ENCODE results near the gene WDFY4.
"Not testable (repeated sequence)": the region's sequence is repeated elsewhere in the genome, so short reads cannot be mapped to it uniquely, and the experiment has no call there.

WDFY4 gene, protein sequence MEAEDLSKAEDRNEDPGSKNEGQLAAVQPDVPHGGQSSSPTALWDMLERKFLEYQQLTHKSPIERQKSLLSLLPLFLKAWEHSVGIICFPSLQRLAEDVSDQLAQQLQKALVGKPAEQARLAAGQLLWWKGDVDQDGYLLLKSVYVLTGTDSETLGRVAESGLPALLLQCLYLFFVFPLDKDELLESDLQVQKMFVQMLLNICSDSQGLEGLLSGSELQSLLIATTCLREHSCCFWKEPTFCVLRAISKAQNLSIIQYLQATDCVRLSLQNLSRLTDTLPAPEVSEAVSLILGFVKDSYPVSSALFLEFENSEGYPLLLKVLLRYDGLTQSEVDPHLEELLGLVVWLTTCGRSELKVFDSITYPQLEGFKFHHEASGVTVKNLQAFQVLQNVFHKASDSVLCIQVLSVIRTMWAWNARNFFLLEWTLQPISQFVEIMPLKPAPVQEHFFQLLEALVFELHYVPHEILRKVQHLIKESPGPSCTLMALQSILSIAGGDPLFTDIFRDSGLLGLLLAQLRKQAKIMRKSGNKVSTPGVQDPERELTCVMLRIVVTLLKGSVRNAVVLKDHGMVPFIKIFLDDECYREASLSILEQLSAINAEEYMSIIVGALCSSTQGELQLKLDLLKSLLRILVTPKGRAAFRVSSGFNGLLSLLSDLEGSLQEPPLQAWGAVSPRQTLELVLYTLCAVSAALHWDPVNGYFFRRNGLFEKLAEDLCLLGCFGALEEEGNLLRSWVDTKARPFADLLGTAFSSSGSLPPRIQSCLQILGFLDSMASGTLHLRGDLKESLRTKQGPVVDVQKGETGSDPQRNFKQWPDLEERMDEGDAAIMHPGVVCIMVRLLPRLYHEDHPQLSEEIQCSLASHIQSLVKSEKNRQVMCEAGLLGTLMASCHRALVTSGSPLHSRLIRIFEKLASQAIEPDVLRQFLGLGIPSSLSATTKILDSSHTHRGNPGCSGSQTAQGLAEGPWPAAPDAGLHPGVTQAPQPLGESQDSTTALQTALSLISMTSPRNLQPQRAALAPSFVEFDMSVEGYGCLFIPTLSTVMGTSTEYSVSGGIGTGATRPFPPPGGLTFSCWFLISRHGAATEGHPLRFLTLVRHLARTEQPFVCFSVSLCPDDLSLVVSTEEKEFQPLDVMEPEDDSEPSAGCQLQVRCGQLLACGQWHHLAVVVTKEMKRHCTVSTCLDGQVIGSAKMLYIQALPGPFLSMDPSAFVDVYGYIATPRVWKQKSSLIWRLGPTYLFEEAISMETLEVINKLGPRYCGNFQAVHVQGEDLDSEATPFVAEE (N-terminal part only)

DNA sequence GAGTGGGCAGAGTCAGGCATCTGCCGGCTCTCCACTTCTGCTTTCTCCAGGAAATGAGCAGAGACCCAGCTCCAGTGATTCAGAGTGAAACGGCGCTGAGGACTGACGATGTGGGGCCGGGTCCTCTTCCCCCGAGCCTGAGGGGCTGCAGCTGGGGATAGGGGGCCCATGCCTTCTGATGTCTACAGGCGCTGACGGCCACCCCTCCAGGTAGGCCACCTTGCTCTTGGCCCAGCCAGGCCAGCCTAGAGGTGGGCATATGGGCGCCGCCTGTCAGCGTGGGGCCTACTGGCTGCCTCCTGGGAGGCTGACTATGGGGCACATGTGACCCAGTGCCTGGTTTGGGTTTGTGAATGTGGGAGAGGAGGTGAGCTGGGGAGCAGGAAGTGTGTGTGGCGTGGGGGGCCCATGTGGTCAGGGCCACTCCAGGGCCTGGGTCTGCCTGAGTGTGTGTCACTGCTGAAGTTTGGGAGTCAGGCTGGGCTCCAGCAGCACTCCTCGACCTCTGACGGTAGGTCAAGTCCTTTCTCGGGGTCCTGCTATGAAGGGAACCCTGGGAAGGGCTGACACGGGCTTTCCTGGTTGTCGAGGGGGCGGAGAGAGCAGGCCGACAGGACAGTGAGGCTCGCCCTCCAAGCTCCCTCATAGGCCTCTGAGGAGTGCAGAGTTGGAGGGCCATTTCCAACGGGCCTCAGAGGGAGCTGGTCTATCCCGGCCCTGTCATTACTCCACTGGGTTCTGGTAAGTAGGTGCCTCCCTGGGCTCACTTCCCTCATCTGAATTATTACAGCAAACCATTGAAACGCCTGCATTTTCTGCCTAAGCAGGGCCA, at the start of gene WDFY4:
TSS of gene WDFY4 (plus strand) at position 82 of the 832 bp plus-strand sequence. CDS start 24,860 bp downstream, outside the sequence.
- DNase-seq (ENCODE audit: low read depth): no peak

DNA sequence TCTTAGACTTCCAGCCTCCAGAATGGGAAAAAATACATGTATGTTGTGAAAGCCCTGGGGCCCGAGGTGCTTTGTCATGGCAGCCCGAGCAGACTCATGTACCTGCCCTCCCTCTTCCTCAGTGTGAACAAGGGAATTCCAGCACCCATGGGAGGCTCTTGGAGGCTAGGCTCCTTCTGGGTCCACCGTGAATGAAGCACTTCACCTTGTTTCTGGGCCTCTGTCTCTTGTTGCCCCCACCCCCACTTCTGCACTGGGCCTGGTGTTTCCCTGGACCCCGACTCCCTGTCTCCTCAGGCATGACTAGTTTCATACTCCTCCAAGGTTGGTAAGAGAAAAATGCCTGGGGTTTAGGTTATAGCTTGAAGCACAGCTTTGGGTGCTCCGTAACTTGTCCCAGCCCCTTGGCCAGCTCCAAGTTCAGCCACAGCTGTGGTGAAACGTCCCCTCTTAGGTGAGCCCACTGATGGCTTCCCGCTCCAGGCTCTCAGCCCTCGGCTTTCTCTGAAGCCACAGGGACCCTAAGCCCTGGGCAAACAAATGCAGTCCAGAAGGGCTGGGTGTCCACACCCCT, 49.6 kb upstream of the WDFY4 start:
- no peak for DNase-seq (ENCODE audit: low read depth)

DNA sequence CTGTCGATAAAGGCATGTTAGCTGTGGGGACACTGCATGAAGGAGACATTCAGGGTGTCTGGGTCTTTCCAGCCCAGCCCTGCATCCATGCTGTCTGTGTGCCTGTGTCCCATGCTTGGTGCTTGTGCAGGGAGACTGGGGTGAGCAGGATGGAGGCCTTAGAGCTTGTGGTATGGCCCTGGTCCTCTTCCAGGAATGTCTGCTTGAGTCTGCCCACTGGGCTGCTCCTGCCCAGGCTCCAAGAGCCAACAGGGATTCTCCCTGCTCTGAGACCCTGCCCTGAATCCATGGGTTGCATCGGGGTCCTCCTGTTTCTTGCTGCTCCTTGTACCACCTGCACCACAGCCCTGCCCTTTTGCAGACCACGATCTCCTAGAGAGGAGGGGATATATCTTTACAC, 48.4 kb upstream of the WDFY4 start:
- DNase-seq (ENCODE audit: low read depth): no peak

DNA sequence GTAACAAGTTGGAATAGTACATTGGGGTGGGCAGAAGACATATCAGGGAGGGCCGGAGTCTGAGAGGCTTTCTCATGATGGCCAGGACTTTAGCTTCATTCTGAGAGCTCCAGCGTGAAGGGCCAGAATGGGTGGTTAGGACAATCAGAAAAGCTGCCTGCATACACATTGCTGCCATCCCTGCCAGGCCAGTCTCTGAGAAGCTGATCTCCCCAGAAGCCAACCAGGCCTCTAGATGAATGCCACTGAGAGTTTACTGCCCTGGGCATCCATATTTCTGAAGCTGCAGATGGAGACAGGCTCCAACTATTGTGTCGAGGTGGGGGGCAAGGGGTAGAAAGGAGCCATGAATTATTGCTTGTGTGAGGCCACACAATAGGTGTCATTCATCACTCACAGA, 47.8 kb upstream of the WDFY4 start:
- no peak for DNase-seq (ENCODE audit: low read depth)

DNA sequence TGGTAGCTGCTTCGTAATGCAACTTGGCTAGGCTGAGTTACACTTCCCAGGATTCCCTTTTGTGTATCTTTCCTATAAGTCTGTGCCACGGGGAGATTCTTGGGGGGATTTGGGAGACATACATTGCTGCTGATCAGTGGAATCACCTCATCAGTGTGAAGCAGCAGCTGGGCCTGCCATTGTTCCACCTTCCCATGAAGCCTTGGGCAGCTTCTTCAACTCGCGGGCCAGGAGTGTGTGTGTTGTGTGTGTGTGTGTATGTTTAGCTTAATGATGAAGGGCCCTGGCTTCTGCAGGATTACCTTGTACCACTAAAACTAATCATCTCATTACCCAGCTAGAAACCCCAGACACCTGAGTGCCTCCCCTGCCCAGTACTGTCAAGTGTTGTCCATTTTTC, 46.5 kb upstream of the WDFY4 start:
- DNase-seq (ENCODE audit: low read depth): no peak

DNA sequence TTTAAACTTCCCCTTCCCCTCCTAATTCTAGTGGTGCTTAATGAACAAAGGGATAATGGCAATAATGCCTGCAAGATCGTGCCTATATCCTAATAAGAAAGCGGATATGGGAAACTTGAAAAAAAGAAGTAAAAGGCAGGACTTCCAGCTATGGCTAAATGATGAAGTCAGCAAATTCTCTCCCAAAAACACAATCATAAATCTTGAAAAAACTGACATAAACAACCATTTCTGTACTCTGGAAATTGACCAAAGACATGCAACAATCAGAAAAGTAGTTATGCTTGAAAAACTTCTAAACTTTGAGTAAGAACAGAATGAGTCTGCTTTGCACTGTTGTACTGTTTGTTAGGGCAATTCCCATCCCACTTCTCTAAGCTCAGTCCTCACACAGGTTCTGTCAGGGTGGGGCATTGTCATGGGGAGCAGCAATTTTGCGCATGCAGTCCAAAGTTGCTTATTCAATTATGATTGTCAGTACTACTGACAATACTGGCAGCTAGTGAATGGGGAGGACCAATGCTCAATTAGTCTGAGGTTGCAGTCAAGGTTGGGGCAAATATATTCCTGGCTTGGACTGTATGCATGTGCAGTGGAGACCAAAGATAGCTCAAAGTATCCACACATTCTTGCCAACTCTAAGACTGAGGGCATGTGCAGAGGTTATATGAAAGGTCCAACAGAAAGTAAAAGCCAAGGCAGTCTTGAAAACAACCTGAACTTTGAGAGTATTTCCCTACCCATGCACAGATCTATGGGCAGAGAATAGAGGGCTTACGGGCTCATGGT, 45.7 kb upstream of the WDFY4 start:
- no peak for DNase-seq (ENCODE audit: low read depth)

DNA sequence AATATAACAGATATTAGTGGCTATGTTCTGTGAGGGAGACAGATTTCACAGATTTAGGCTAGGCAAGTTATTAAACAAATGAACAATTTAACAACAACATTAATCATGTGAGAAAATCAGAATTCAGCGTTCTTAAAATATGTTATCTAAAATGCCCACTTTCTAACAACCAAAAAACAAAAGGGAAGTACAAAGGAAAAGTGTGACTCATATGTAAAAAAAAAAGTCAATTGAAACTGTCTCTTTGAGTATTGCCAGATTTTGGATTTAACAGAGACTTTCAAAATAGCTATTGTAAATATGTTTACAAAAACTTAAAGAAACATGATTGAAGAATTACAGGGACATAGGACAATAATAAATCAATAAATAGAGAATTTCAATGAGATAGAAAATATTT, 45.0 kb upstream of the WDFY4 start:
- no peak for DNase-seq (ENCODE audit: low read depth)

DNA sequence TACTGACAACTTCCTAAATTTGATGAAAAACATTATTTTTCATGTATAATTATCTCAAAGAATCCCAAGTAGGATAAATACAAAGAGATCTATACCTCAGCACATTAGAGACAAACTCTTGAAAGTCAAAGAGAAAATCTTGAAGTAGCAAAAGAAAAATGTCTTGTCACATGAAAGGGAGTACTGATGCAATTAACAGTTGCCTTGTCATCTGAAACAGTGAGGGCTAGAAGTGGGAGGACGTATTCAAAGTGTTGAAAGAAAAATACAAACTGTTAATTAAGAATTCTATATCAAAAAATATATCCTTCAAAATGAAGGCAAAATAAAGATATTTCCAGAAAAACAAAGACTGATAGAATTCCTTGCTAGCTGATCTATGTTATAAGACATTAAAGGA, 44.3 kb upstream of the WDFY4 start:
- no peak for DNase-seq (ENCODE audit: low read depth)

DNA sequence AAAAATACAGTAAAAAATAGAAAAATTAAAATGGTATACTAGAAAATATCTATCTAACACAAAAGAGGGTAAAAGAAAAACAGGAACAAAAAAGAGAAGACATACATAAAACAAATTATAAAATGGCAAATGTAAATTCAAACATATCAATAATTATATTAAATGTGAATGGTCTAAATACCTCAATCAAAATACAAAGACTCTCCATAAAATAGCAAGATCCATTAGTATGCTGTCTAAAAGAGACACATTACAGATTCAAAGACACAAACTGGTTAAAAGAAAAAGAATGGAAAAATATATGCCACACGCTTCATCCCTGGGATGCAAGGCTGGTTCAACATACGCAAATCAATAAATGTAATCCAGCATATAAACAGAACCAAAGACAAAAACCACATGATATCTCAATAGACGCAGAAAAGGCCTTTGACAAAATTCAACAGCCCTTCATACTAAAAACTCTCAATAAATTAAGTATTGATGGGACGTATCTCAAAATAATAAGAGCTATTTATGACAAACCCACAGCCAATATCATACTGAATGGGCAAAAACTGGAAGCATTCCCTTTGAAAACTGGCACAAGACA, 43.5 kb upstream of the WDFY4 start:
- not testable (repeated sequence) for DNase-seq (ENCODE audit: low read depth)

DNA sequence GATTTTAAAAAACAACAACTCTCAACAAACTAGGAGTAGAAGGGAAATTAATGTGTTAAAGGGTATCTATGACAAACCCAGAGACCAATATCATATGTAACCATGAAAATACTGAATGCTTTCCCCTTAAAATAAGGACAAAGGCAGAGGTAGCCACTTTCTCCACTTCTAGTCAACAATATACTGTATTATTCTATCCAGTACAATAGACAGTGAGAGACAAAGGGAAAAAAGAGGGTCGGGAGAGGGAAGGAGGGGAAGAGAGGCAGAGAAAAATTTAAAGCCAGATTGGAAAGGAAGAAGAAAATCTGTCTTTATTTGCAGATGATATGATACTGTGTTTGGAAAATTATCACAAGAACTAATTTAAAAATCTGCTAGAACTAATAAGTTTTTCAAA, 39.1 kb upstream of the WDFY4 start:
- DNase-seq (ENCODE audit: low read depth): no peak

DNA sequence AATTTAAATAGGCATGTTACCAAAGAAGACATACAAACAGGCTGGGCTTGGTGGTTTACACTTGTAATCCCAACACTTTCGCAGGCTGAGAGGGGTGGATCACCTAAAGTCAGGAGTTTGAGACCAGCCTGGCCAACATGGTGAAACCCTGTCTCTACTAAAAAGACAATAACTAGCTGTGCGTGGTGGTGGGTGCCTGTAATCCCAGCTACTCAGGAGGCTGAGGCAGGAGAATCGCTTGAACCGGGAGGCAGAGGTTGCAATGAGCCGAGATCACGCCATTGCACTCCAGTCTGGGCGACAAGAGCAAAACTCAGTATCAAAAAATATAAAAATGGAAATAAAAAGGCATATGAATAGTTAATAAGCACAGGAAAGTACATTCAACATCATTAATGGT, 37.6 kb upstream of the WDFY4 start:
- not testable (repeated sequence) for DNase-seq (ENCODE audit: low read depth)

DNA sequence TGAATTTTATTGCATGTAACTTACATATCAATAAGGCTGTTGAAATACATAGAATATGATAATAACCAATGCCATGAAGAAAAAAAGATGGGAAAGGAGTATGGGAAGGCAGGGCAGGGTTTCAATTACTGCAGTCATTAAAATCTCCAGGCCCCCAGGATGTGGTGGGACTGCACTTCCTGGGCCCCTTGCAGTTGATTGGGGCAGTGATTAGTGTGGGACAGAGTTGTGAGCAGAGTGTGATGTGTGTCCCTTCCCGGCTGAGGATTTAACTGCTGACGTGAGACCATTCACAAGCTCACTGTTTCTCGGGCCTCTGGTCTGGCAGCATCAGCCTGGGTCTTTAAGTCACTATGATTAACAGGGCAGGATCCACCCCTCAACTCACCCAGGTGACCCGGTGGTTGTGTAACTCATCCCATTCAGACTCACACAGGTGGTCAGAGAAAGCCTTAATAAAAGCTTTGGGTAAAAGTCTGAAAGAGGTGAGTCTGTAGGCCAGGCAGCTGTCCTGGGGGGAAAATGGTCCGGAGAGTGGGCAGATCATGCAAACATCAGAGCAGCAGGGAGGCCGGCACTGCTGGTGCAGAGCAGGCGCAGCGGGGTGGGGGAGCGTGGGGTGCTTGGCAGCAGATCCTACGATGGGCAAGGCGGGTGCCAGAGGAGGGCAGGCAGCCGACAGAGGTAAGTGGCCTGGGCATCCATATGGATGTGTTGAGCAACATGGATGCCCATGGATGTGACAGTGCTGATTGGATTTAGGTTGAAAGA, 36.3 kb upstream of the WDFY4 start:
- no peak for DNase-seq (ENCODE audit: low read depth)

DNA sequence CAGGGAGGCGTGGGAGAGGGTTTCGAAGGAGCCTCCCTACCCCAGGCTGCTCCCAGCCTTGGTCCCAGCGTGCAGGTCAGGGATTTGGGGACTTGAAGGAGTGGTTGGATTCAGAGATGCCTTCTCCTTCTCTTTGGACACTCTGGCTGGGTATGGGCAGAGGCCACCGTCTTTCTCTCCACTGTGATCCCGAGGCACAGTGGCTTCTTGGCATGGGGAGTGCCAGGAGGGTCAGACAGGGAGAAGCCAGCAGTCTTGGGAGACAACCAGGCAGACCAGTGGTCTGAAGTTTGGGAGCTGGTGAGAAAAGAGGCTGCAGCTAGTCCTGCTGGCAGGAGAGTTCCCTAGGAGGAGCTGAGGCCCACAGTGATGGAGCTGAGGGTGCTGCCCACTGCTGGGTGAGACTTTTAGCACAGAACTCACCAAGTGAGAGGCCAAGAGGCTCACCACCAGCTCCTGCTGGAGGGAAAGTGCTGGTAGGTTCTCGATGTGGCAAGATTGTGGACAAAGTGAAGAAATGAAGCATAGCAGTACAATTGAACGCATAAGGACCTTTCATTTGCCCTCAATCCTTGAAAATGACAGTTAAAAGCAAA, 35.2 kb upstream of the WDFY4 start:
- DNase-seq (ENCODE audit: low read depth): no peak

DNA sequence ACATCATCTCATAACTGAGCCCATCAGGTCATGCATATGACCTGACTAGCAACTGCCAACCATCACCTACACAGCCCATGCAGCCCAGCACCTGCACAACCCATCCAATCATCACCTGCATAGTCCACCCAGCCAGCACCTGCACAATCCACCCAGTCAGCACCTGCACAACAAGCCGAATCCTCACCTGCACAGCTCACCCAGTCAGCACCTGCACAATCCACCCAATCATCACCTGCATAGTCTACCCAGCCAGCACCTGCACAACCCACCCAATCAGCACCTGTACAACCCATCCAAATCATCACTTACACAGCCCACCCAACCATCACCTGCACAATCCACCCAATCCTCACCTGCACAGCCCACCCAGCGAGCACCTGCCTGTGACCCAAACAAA, 33.4 kb upstream of the WDFY4 start:
- no peak for DNase-seq (ENCODE audit: low read depth)

DNA sequence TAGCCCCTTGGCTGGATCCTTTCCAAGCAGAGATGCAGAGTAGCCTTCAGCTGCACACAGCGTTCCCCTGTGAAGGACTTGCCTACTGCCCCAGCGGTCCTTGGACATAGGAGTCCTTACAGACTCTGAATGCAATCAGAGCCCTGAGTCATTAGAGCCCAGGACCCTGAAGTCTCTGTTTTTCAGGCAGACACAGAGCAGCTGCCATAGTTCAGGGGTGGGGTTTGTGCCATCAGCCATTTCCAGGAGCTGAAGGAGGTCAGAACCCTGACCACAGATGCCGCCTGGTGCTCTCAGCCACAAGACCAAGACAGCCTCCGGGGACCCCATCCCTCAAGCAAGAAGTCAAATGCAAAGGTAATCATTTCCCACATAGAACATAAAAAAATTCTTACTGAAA, 32.8 kb upstream of the WDFY4 start:
- no peak for DNase-seq (ENCODE audit: low read depth)

DNA sequence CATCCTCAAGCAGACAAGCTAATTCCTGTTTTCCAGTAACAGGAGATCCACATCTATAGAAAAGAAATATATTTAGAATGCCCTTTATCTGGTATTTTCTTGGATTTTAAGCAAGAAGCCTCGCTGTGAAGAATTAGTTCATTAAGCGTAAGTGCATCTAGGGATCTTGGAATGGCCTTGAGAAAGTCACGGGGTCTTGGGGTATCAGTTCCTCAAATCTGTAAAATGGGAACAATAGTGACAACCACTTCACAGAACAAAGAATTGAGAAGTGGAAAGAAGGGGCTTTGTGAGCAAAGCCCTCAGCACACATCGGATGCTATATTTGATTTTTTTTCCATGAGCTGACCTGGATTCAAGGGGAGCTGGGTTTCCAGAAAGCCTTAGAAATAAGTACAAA, 32.3 kb upstream of the WDFY4 start:
- no peak for DNase-seq (ENCODE audit: low read depth)

DNA sequence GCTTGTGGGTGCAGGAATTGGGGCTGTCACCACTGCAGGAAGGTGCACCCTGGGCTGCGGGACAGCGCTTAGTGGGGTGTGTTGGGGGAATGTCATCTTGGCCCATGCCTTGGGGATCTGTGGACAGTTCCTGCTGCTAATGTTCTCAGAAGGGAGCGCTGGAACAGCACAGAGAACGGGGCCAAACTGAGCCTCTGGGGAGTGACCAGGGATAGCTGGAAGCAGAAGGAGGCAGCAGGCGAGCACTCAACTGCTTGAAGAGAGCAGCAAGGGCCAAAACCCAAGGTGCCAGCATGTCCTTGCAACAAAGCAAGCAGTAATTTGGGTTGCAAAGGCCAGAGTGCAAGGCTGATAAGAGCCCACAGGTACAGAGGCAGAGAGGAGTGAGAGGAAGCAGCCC, 31.3 kb upstream of the WDFY4 start:
- no peak for DNase-seq (ENCODE audit: low read depth)

DNA sequence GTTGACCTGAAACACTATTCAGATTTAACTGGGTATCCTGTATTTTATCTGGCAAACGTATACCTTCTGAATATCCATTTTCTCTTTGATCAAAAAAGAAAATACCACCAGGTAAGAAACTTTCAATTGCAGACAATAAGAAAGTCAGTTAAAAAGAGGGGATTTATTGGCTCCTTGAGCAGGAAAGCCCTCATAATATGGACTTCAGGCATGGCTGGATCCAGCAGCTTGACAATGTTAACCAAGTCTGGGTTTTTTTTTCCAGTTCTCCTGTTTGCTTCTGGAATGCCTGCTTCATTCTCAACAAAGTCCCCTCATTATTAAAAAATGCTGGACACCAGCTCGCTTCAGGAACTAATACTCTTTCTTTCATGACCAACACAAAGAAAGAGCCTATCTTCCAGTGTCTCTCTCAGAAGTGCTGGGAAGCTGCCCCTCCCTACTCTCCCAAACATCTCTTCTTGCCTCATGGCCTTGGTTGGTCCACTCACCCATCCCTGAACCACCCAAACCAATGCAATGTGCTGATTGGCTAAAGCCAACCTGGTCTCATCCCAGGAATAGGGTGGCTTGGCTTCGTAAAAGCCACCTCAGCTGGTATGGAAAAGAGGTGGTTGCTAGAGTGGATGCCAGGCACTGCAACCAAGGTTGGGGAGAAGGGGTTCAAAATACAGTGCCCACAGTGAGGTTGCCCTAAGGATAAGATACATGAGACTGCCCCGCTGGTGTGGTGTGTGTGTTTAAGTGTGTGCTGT, 30.6 kb upstream of the WDFY4 start:
- no peak for DNase-seq (ENCODE audit: low read depth)

Data from fibroblast of the conjunctiva (primary cell).